ENCODE measurements around the gene FOXO1.

Gene FOXO1

GRCh38 chr13:40520916-40521315, 145.5 kb downstream of the FOXO1 start:
- no peak for DNase-seq (ENCODE audit: low read depth)
- H3K4me3 ChIP-seq (ENCODE audit: low read depth, low read length), result no peak overlapping the region

GRCh38 chr13:40519637-40520036, 146.8 kb downstream of the FOXO1 start:
- no peak for TF ChIP-seq CTCF (IDR thresholded peaks at IDR 0.05; ENCODE audit: control insufficient read depth, extremely low read depth, insufficient read depth)
- no peak overlapping the region for H3K4me3 ChIP-seq (ENCODE audit: low read depth, low read length)
- no peak for DNase-seq (ENCODE audit: low read depth)

More at GRCh38 chr13:40520916-40521315, 145.5 kb downstream of the FOXO1 start:
- TF ChIP-seq CTCF (IDR thresholded peaks at IDR 0.05; ENCODE audit: control insufficient read depth, extremely low read depth, insufficient read depth), result no peak

- no peak for DNase-seq (ENCODE audit: low read depth)
- no peak for TF ChIP-seq CTCF (IDR thresholded peaks at IDR 0.05; ENCODE audit: control insufficient read depth, extremely low read depth, insufficient read depth)
- no peak overlapping the region for H3K4me3 ChIP-seq (ENCODE audit: low read depth, low read length)
Measured at GRCh38 chr13:40518481-40518882, 148.0 kb downstream of the FOXO1 start.

GRCh38 chr13:40517486-40518480, 148.7 kb downstream of the FOXO1 start:
- DNase-seq (ENCODE audit: low read depth), result no peak
- no peak overlapping the region for H3K4me3 ChIP-seq (ENCODE audit: low read depth, low read length)
- no peak for TF ChIP-seq CTCF (IDR thresholded peaks at IDR 0.05; ENCODE audit: control insufficient read depth, extremely low read depth, insufficient read depth)

- H3K4me3 ChIP-seq (ENCODE audit: low read depth, low read length), result no peak overlapping the region
- TF ChIP-seq CTCF (IDR thresholded peaks at IDR 0.05; ENCODE audit: control insufficient read depth, extremely low read depth, insufficient read depth), result no peak
- DNase-seq (ENCODE audit: low read depth), result no peak
Measured at GRCh38 chr13:40515702-40516101, 150.7 kb downstream of the FOXO1 start.

- TF ChIP-seq CTCF (IDR thresholded peaks at IDR 0.05; ENCODE audit: control insufficient read depth, extremely low read depth, insufficient read depth), result no peak
- DNase-seq (ENCODE audit: low read depth), result no peak
- H3K4me3 ChIP-seq (ENCODE audit: low read depth, low read length), result no peak overlapping the region
Measured at GRCh38 chr13:40514802-40515201, 151.6 kb downstream of the FOXO1 start.
